ENCODE results near the gene ARHGEF17. TPM values are rescaled to one million over a fixed set of nuclear protein-coding genes. Genes with fewer than 3 reads are reported as not detected.

The ARHGEF17 gene
- total RNA-seq, 2 donors from 2014 or later, result 31.0 to 39.0 TPM

- no peak for TF ChIP-seq CTCF (conservative IDR thresholded peaks at IDR 0.05)
- H3K36me3 Mint-ChIP-seq (ENCODE audit: low read depth), result peaks cover 14% of the 10 kb centered on the region
- no peaks in the 10 kb centered on the region for H3K9me3 ChIP-seq (ENCODE audit: control insufficient read depth, low read length)
- no peaks in the 10 kb centered on the region for H3K27me3 Mint-ChIP-seq (ENCODE audit: insufficient read depth)
- WGBS, 2 experiments (ENCODE audit: insufficient coverage in 1 of 2, insufficient read length in 1 of 2), result 46 to 49% methylated on average over 6 to 14 of the region's 14 CpGs
- no peak overlapping the region for H3K27ac Mint-ChIP-seq
- no peak overlapping the region for H3K9ac ChIP-seq (ENCODE audit: extremely low read depth, low read length, poor library complexity, severe bottlenecking)
- DNase-seq, result peak; percentile 89
- no peak overlapping the region for H3K4me3 ChIP-seq (ENCODE audit: low read length)
- no peaks in the 10 kb centered on the region for H3K4me1 ChIP-seq (ENCODE audit: control insufficient read depth, insufficient read depth, low read length)
- no peaks in the 10 kb centered on the region for H3K9me3 Mint-ChIP-seq
- no peaks in the 10 kb centered on the region for H3K27me3 ChIP-seq (ENCODE audit: control insufficient read depth, insufficient read depth, low read length, poor library complexity, severe bottlenecking)
- peak overlapping the region; percentile 24 for H3K27ac ChIP-seq (ENCODE audit: low read depth, low read length)
- H3K4me1 Mint-ChIP-seq, result peaks cover 11% of the 10 kb centered on the region
- H3K36me3 ChIP-seq (ENCODE audit: control insufficient read depth, insufficient read depth, low read length), result no peaks in the 10 kb centered on the region
- H3K4me3 Mint-ChIP-seq, result no peak overlapping the region
Observed at GRCh38 chr11:73323464-73323863, 15.4 kb downstream of the ARHGEF17 start.

DNA sequence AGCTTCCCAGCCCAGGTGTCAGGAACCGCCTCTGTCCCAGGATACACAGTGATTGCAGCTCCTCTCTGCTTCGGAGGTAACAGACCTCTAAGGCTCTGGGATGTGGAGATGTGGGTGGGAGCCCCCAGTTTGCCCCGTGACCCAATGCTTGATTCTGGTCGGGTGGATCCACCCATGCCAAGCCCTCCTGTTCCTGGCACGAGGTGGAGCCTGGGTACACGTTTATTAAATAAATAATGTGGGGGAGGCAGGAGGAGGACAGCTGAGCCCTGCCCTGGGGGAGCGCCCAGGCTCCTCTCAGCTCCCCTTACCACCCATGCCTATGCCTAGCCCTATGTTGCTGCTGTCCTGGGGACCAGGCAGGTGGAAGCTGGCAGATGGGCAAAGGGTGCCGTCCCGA lies 16.0 kb downstream of the ARHGEF17 start:
- H3K36me3 ChIP-seq (ENCODE audit: control insufficient read depth, insufficient read depth, low read length), result no peaks in the 10 kb centered on the region
- peaks cover 11% of the 10 kb centered on the region for H3K4me1 Mint-ChIP-seq
- H3K4me3 Mint-ChIP-seq, result no peak overlapping the region
- no peak overlapping the region for H3K27ac ChIP-seq (ENCODE audit: low read depth, low read length)
- H3K27me3 ChIP-seq (ENCODE audit: control insufficient read depth, insufficient read depth, low read length, poor library complexity, severe bottlenecking), result no peaks in the 10 kb centered on the region
- H3K9me3 ChIP-seq (ENCODE audit: control insufficient read depth, low read length), result no peaks in the 10 kb centered on the region
- no peaks in the 10 kb centered on the region for H3K27me3 Mint-ChIP-seq (ENCODE audit: insufficient read depth)
- H3K4me3 ChIP-seq (ENCODE audit: low read length), result no peak overlapping the region
- 20 to 79% methylated on average over 1 to 9 of the region's 9 CpGs for WGBS, 2 experiments (ENCODE audit: insufficient coverage in 1 of 2, insufficient read length in 1 of 2)
- TF ChIP-seq CTCF (conservative IDR thresholded peaks at IDR 0.05), result no peak
- peaks cover 10% of the 10 kb centered on the region for H3K36me3 Mint-ChIP-seq (ENCODE audit: low read depth)
- H3K9me3 Mint-ChIP-seq, result no peaks in the 10 kb centered on the region
- no peaks in the 10 kb centered on the region for H3K4me1 ChIP-seq (ENCODE audit: control insufficient read depth, insufficient read depth, low read length)
- H3K27ac Mint-ChIP-seq, result no peak overlapping the region
- no peak overlapping the region for H3K9ac ChIP-seq (ENCODE audit: extremely low read depth, low read length, poor library complexity, severe bottlenecking)
- no peak for DNase-seq

DNA sequence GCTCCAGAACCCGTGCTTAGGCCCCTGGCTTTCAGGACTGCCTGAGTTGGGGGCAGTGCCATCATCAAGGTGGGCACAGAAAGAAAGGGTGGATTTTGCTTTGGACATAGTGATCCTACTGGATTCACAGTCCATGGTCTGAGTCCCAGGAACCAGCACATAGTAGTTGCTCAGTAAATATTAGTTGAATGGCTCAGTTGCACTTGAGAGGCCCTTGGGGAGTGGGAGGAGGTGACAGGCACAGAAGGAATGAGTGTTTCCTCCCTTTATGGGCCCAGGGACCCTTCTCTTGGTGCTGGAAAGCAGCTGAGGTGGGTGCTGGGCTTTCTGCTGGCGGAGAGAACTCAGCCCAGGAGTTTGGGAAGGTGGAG lies 16.6 kb downstream of the ARHGEF17 start:
- no peaks in the 10 kb centered on the region for H3K27me3 ChIP-seq (ENCODE audit: control insufficient read depth, insufficient read depth, low read length, poor library complexity, severe bottlenecking)
- H3K4me1 ChIP-seq (ENCODE audit: control insufficient read depth, insufficient read depth, low read length), result no peaks in the 10 kb centered on the region
- WGBS, 2 experiments (ENCODE audit: insufficient coverage in 1 of 2, insufficient read length in 1 of 2), result 94% methylated on average over 2 of the region's 2 CpGs; no CpG with 5 or more reads in 1 of the 2 experiments
- H3K36me3 Mint-ChIP-seq (ENCODE audit: low read depth), result peaks cover 5% of the 10 kb centered on the region
- H3K27ac ChIP-seq (ENCODE audit: low read depth, low read length), result no peak overlapping the region
- no peak overlapping the region for H3K9ac ChIP-seq (ENCODE audit: extremely low read depth, low read length, poor library complexity, severe bottlenecking)
- H3K27ac Mint-ChIP-seq, result no peak overlapping the region
- H3K4me1 Mint-ChIP-seq, result peaks cover 11% of the 10 kb centered on the region
- H3K4me3 ChIP-seq (ENCODE audit: low read length), result no peak overlapping the region
- TF ChIP-seq CTCF (conservative IDR thresholded peaks at IDR 0.05), result no peak
- no peaks in the 10 kb centered on the region for H3K9me3 Mint-ChIP-seq
- DNase-seq, result no peak
- no peaks in the 10 kb centered on the region for H3K36me3 ChIP-seq (ENCODE audit: control insufficient read depth, insufficient read depth, low read length)
- no peaks in the 10 kb centered on the region for H3K9me3 ChIP-seq (ENCODE audit: control insufficient read depth, low read length)
- H3K4me3 Mint-ChIP-seq, result no peak overlapping the region
- no peaks in the 10 kb centered on the region for H3K27me3 Mint-ChIP-seq (ENCODE audit: insufficient read depth)
